Measurements from ENCODE around the gene SCARB1.
A peak's percentile ranks its signal among the peaks of the same experiment; 100 is the strongest.

Gene SCARB1

GRCh38 chr12:124790650-124791400 is 72.8 kb downstream of the SCARB1 start:
- no peak for DNase-seq

GRCh38 chr12:124788936-124789555 is 74.6 kb downstream of the SCARB1 start:
- DNase-seq = no peak

GRCh38 chr12:124786061-124786964 is 77.4 kb downstream of the SCARB1 start:
- DNase-seq = no peak

GRCh38 chr12:124784871-124785572 is 78.6 kb downstream of the SCARB1 start:
- no peak for DNase-seq

- no peak for DNase-seq
Observed at GRCh38 chr12:124783087-124783486, 80.6 kb downstream of the SCARB1 start.

GRCh38 chr12:124782132-124782531 is 81.5 kb downstream of the SCARB1 start:
- no peak for DNase-seq

- DNase-seq = no peak
Observed at GRCh38 chr12:124780752-124781685, 82.6 kb downstream of the SCARB1 start.

GRCh38 chr12:124780336-124780735 is 83.3 kb downstream of the SCARB1 start:
- DNase-seq = no peak

GRCh38 chr12:124779161-124780141 is 84.2 kb downstream of the SCARB1 start:
- DNase-seq = no peak

- peak; percentile 57 to 64 for DNase-seq
Observed at GRCh38 chr12:124778411-124778810, 85.3 kb downstream of the SCARB1 start.

GRCh38 chr12:124777399-124778372 is 86.0 kb downstream of the SCARB1 start:
- DNase-seq = no peak

- no peak for DNase-seq
Observed at GRCh38 chr12:124776125-124776513, 87.5 kb downstream of the SCARB1 start.

- DNase-seq = peak; percentile 81 to 87
Observed at GRCh38 chr12:124774462-124775167, 89.0 kb downstream of the SCARB1 start.

GRCh38 chr12:124774054-124774461 is 89.6 kb downstream of the SCARB1 start:
- DNase-seq = peak; percentile 39 to 46

GRCh38 chr12:124772289-124773170 is 91.1 kb downstream of the SCARB1 start:
- DNase-seq = no peak

GRCh38 chr12:124771462-124772288 is 92.0 kb downstream of the SCARB1 start:
- DNase-seq = peak; percentile 90 to 91
